Measurements from ENCODE around the gene TPPP2.

TPPP2 gene

DNA sequence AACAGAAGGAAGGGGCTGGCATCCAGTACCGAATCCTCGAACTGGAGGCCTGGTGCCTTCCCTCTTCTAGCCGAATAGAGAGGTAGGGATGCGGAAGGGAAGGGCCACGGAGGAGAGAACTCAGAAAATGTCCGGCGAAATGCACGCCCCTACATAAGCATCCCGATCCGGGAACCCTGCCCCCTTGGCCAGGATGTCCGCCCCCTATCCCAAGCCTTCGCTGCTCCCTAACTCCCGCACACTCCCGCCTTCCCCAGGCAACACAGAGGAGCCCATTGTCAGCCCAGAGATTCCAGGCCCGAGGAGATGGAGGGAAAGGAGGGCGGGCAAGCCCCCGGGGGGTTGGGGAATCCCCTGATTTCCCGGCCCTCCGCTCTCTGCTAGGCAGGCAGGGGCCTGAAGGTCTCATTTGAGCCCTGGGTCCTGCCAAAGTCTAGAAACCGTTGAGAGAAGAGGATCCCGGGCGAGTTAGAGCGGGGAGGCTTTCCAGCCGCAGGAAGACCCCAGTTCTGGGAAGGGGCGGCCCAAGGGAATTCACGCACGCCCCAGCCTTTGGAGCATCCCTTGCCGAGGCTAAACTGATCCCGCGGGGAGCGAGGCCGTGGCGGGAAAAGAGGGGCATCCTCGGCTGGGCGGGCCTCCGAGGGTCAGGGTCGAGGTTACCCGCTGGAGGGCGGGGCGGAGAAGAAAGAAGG lies 39.5 kb downstream of the TPPP2 start:
- peak overlapping the region; percentile 84 for H3K4me2 ChIP-seq (ENCODE audit: insufficient read depth, low read length, poor library complexity, severe bottlenecking)
- peak overlapping the region; percentile 99 for H2BK5ac ChIP-seq (ENCODE audit: low read length)
- peak overlapping the region; percentile 96 for H3K4ac ChIP-seq (ENCODE audit: low read length)
- H3K18ac ChIP-seq (ENCODE audit: low read length), result peak overlapping the region; percentile 99
- peak overlapping the region; percentile 96 for H2BK15ac ChIP-seq (ENCODE audit: low read length)
- H3K9me3 ChIP-seq (replicated peaks in 1 of 2; ENCODE audit: control insufficient read depth in 2 of 2, insufficient read depth in 1 of 2, low read depth in 1 of 2, low read length in 2 of 2), result no peaks in the 10 kb centered on the region
- DNase-seq (ENCODE audit: low spot score), result peak; percentile 69
- H3K79me1 ChIP-seq (ENCODE audit: low read depth, low read length), result peaks cover 7% of the 10 kb centered on the region
- H3K27ac ChIP-seq (replicated peaks; ENCODE audit: low read length), result peak overlapping the region; percentile 94
- H2BK12ac ChIP-seq (ENCODE audit: low read length), result peak overlapping the region; percentile 67
- H2BK120ac ChIP-seq (ENCODE audit: low read depth, low read length), result peak overlapping the region; percentile 90
- peaks cover 9 to 14% of the 10 kb centered on the region in 2 donors for H3K4me1 ChIP-seq (ENCODE audit: control insufficient read depth in 2 of 2, insufficient read depth in 1 of 2, low read depth in 1 of 2, low read length in 2 of 2)
- no peak overlapping the region for H4K8ac ChIP-seq (ENCODE audit: low read depth, low read length)
- WGBS, 2 donors (ENCODE audit: extremely low coverage in 2 of 2, insufficient read length in 2 of 2, insufficient replicate concordance in 1 of 2), result no CpG with 5 or more reads among the region's 40 CpGs
- peak overlapping the region; percentile 81 for H2AFZ ChIP-seq (ENCODE audit: low read length)
- H3K27me3 ChIP-seq (ENCODE audit: control insufficient read depth in 3 of 3, insufficient read depth in 3 of 3, low read depth in 1 of 3, low read length in 3 of 3), result no peaks in the 10 kb centered on the region
- peak overlapping the region; percentile 96 for H3K9ac ChIP-seq (ENCODE audit: low read depth, low read length, poor library complexity)
- H3K14ac ChIP-seq (ENCODE audit: low read length), result no peak overlapping the region
- H3K36me3 ChIP-seq (replicated peaks in 1 of 2; ENCODE audit: control insufficient read depth in 2 of 2, insufficient read depth in 2 of 2, low read length in 2 of 2), result peaks cover 12 to 24% of the 10 kb centered on the region in 2 donors
- peak overlapping the region; percentile 87 for H2AK5ac ChIP-seq (ENCODE audit: low read depth, low read length)
- no peak overlapping the region for H4K91ac ChIP-seq (ENCODE audit: low read depth, low read length, poor library complexity)
- peak overlapping the region; percentile 59 to 90 for H3K4me3 ChIP-seq (ENCODE audit: low read length in 2 of 2)
- H3K23ac ChIP-seq (ENCODE audit: low read depth, low read length, poor library complexity), result peak overlapping the region; percentile 15

DNA sequence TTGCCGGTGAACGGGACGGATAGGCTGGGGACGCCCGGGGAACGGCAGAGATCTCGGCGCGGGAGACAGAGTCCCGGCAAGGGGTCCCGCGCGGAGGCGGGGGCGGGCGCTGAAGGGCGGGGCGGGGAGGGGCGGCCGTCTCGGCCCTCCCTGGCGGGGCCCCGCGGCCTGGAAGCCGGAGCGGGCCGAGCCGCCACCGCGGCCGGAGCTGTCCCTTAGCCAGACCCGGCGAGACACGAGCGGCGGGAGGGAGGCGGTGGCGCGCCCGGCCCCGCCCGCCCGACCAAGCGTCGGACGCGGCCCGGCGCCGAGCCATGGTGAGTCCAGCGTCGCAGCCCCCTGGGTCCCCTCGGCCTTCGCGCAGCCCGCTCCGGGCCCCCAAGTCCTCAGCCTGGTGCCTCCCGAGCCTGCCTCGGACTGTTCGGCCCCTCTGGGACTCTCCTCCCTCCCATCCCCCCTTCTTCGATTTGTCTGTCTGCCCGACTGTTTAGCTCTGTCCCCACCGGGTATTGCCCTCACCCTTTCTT lies 40.1 kb downstream of the TPPP2 start, which contains the start of gene ARHGEF40:
TSS of gene ARHGEF40 (plus strand) at position 222 of the 527 bp plus-strand sequence. CDS start at position 315, 93 bp downstream.
- H3K79me1 ChIP-seq (ENCODE audit: low read depth, low read length), result peaks cover 7% of the 10 kb centered on the region

GRCh38 chr14:21070610-21071224 lies 40.7 kb downstream of the TPPP2 start:
- Histone ChIP-seq H3K9ac (ENCODE audit: low read depth, low read length, poor library complexity) (peak overlapping the region; percentile 95), H2BK120ac (ENCODE audit: low read depth, low read length) (peak overlapping the region; percentile 95), H3K4me1 (ENCODE audit: control insufficient read depth in 2 of 2, insufficient read depth in 1 of 2, low read depth in 1 of 2, low read length in 2 of 2) (peaks cover 9 to 14% of the 10 kb centered on the region in 2 donors), H3K27ac (replicated peaks; ENCODE audit: low read length) (peak overlapping the region; percentile 94), H3K4me2 (ENCODE audit: insufficient read depth, low read length, poor library complexity, severe bottlenecking) (peak overlapping the region; percentile 84), H3K23ac (ENCODE audit: low read depth, low read length, poor library complexity) (peak overlapping the region; percentile 50), H3K36me3 (replicated peaks in 1 of 2; ENCODE audit: control insufficient read depth in 2 of 2, insufficient read depth in 2 of 2, low read length in 2 of 2) (peaks cover 24 to 36% of the 10 kb centered on the region in 2 donors), H2AK5ac (ENCODE audit: low read depth, low read length) (peak overlapping the region; percentile 93), H2AFZ (ENCODE audit: low read length) (peak overlapping the region; percentile 72), H3K18ac (ENCODE audit: low read length) (peak overlapping the region; percentile 99), H3K4ac (ENCODE audit: low read length) (peak overlapping the region; percentile 4), H4K8ac (ENCODE audit: low read depth, low read length) (no peak overlapping the region), H3K14ac (ENCODE audit: low read length) (peak overlapping the region; percentile 10), H4K91ac (ENCODE audit: low read depth, low read length, poor library complexity) (peak overlapping the region; percentile 93), H3K79me1 (ENCODE audit: low read depth, low read length) (peaks cover 7% of the 10 kb centered on the region), H2BK5ac (ENCODE audit: low read length) (peak overlapping the region; percentile 99), H2BK15ac (ENCODE audit: low read length) (peak overlapping the region; percentile 90), H3K4me3 (ENCODE audit: low read length in 2 of 2) (peak overlapping the region; percentile 59 to 85), H2BK12ac (ENCODE audit: low read length) (peak overlapping the region; percentile 27), H3K9me3 (replicated peaks in 1 of 2; ENCODE audit: control insufficient read depth in 2 of 2, insufficient read depth in 1 of 2, low read depth in 1 of 2, low read length in 2 of 2) (no peaks in the 10 kb centered on the region), H3K27me3 (ENCODE audit: control insufficient read depth in 3 of 3, insufficient read depth in 3 of 3, low read depth in 1 of 3, low read length in 3 of 3) (no peaks in the 10 kb centered on the region)
- no CpG with 5 or more reads among the region's 23 CpGs for WGBS, 2 donors (ENCODE audit: extremely low coverage in 2 of 2, insufficient read length in 2 of 2, insufficient replicate concordance in 1 of 2)
- DNase-seq (ENCODE audit: low spot score), result peak; percentile 84

More for the DNA sequence above, 40.1 kb downstream of the TPPP2 start, which contains the start of gene ARHGEF40:
- Histone ChIP-seq H2BK12ac (ENCODE audit: low read length) (peak within 1 kb of the TSS; percentile 67), H3K9me3 (replicated peaks in 1 of 2; ENCODE audit: control insufficient read depth in 2 of 2, insufficient read depth in 1 of 2, low read depth in 1 of 2, low read length in 2 of 2) (no peaks in the 10 kb centered on the region), H3K4me3 (ENCODE audit: low read length in 2 of 2) (peak within 1 kb of the TSS; percentile 59 to 90), H2BK120ac (ENCODE audit: low read depth, low read length) (peak within 1 kb of the TSS; percentile 95), H2BK5ac (ENCODE audit: low read length) (peak within 1 kb of the TSS; percentile 99), H3K18ac (ENCODE audit: low read length) (peak within 1 kb of the TSS; percentile 99), H3K9ac (ENCODE audit: low read depth, low read length, poor library complexity) (peak within 1 kb of the TSS; percentile 96), H3K14ac (ENCODE audit: low read length) (peak within 1 kb of the TSS; percentile 10), H4K8ac (ENCODE audit: low read depth, low read length) (no peak within 1 kb of the TSS), H4K91ac (ENCODE audit: low read depth, low read length, poor library complexity) (peak within 1 kb of the TSS; percentile 93), H3K4ac (ENCODE audit: low read length) (peak within 1 kb of the TSS; percentile 96), H3K36me3 (replicated peaks in 1 of 2; ENCODE audit: control insufficient read depth in 2 of 2, insufficient read depth in 2 of 2, low read length in 2 of 2) (peaks cover 18 to 30% of the 10 kb centered on the region in 2 donors), H3K23ac (ENCODE audit: low read depth, low read length, poor library complexity) (peak within 1 kb of the TSS; percentile 50), H3K27ac (replicated peaks; ENCODE audit: low read length) (peak within 1 kb of the TSS; percentile 94), H3K4me1 (ENCODE audit: control insufficient read depth in 2 of 2, insufficient read depth in 1 of 2, low read depth in 1 of 2, low read length in 2 of 2) (peaks cover 9 to 14% of the 10 kb centered on the region in 2 donors), H2AFZ (ENCODE audit: low read length) (peak within 1 kb of the TSS; percentile 81), H2BK15ac (ENCODE audit: low read length) (peak within 1 kb of the TSS; percentile 96), H2AK5ac (ENCODE audit: low read depth, low read length) (peak within 1 kb of the TSS; percentile 93), H3K27me3 (ENCODE audit: control insufficient read depth in 3 of 3, insufficient read depth in 3 of 3, low read depth in 1 of 3, low read length in 3 of 3) (no peaks in the 10 kb centered on the region), H3K4me2 (ENCODE audit: insufficient read depth, low read length, poor library complexity, severe bottlenecking) (peak within 1 kb of the TSS; percentile 84)
- no CpG with 5 or more reads among the region's 63 CpGs for WGBS, 2 donors (ENCODE audit: extremely low coverage in 2 of 2, insufficient read length in 2 of 2, insufficient replicate concordance in 1 of 2)
- no peak for DNase-seq (ENCODE audit: low spot score)

Measured in neuronal stem cell (in vitro differentiated cells).